Transverse colon (tissue), 4 donors: ENCODE results near the gene MBNL1. TPM values are rescaled to one million over a fixed set of nuclear protein-coding genes. Genes with fewer than 3 reads are reported as not detected.

ENCODE experiments used
- DNase-seq: peaks from one replicate; pipeline ENCODE4 v3.0.0-alpha.2; 2019
- H3K27ac ChIP-seq, 4 donors: fragments of 200-600 bp; sonication (generic); 2 replicates each; pipeline ENCODE4 v1.5.1; 2016 to 2018; ENCODE audit warnings: inconsistent platforms in 4 of 4
- H3K27me3 ChIP-seq: fragments of 200-600 bp; sonication (generic); 2 replicates; pipeline ENCODE4 v1.5.1; 2017; ENCODE audit warnings: inconsistent platforms
- H3K36me3 ChIP-seq, 4 donors: fragments of 200-600 bp; sonication (generic); 2 replicates each; pipeline ENCODE4 v1.5.1; 2017 to 2019; ENCODE audit warnings: inconsistent platforms in 4 of 4
- H3K4me1 ChIP-seq, 4 donors: fragments of 200-600 bp; sonication (generic); 2 replicates each; pipeline ENCODE4 v1.5.1; 2017 to 2020; ENCODE audit warnings: inconsistent platforms in 4 of 4
- H3K4me3 ChIP-seq, 4 donors: fragments of 200-600 bp; sonication (generic); 1 replicate in 1 of 4; 2 replicates in 3 of 4; pipeline versions ENCODE4 v1.5.1 to v1.6.1; 2017 to 2019; ENCODE audit warnings: inconsistent platforms in 4 of 4
- H3K9me3 ChIP-seq, 2 donors: fragments of 200-600 bp; sonication (generic); 2 replicates each; pipeline ENCODE4 v1.5.1; 2017 to 2019; ENCODE audit warnings: inconsistent platforms in 2 of 2
- EP300 ChIP-seq: sonication (generic); formaldehyde crosslinking; IDR thresholded peaks from one replicate; pipeline ENCODE4 v1.6.1; 2017; ENCODE audit warnings: antibody characterized with exemption, low read depth
- POLR2A ChIP-seq: fragments of 450-650 bp; IDR thresholded peaks from one replicate; pipeline ENCODE4 v1.6.1; 2016; ENCODE audit warnings: antibody characterized with exemption, mild to moderate bottlenecking, moderate library complexity
- POLR2AphosphoS5 ChIP-seq, 3 donors: sonication (generic); formaldehyde crosslinking; IDR thresholded peaks; one replicate each; pipeline ENCODE4 v1.6.1; 2016; ENCODE audit warnings: antibody characterized with exemption in 3 of 3
- WGBS, 2 donors: methylation state at CpG; one replicate each; pipeline ENCODE4 v1.1.5; 2018; ENCODE audit warnings: low coverage in 1 of 2; 5-methylcytosine and 5-hydroxymethylcytosine counted together
- in situ Hi-C, 4 donors: fragments of 200-750 bp; cut with MboI; loops; one replicate each; pipeline versions ENCODE4 v1.15.0 to v1.15.1; 2017; ENCODE audit warnings: low sequenced_read_pairs in 3 of 4, low pct_ligation_motif_present in 1 of 4, low pct_unique_long_range_greater_than_20kb in 1 of 4
- intact Hi-C: fragments of 100-400 bp; cut with DNase I; formaldehyde crosslinking; loops from one replicate; pipeline ENCODE4 v1.15.1; 2023; ENCODE audit warnings: low total_unique reads
- total RNA-seq, 4 donors: library from RNA; depleted of rRNA; stranded (reverse); fragments of >200 nt; gene quantifications; one replicate each; pipeline ENCODE4 v1.1.0, GENCODE V29; 2016
- TF ChIP-seq, protein P1 (sequence below), 5 experiments: fragments of 200-600 bp in 3 of 5; fragments of 450-650 bp in 2 of 5; sonication (generic) in 3 of 5; IDR thresholded peaks; 1 replicate in 2 of 5; 2 replicates in 3 of 5; pipeline ENCODE4 v1.5.1; 2016 to 2017; ENCODE audit warnings: antibody characterized with exemption in 5 of 5, inconsistent platforms in 3 of 5, mild to moderate bottlenecking in 2 of 5, moderate library complexity in 1 of 5

Gene MBNL1
- total RNA-seq, 4 donors from 2014 or later = 232 to 658 (median 509) TPM

- no peak for DNase-seq
- Histone ChIP-seq H3K4me1 (peaks cover 14 to 57% (median 20%) of the 10 kb centered on the region in 4 donors), H3K4me3 (no peak overlapping the region), H3K9me3 (no peaks in the 10 kb centered on the region), H3K27ac (peak overlapping the region; percentile 67 to 76 (median 68)), H3K27me3 (no peaks in the 10 kb centered on the region), H3K36me3 (no peaks in the 10 kb centered on the region)
- in situ Hi-C loops = loop anchor here in 1 of 4 donors (25.0 kb wide), 1 partner anchor 180 kb away; no protein-coding TSS in a partner anchor
- intact Hi-C loops = no loop called here
- TF ChIP-seq POLR2A = no peak
- no peak for TF ChIP-seq POLR2AphosphoS5 (IDR thresholded peaks at IDR 0.05)
- TF ChIP-seq, protein P1, sequence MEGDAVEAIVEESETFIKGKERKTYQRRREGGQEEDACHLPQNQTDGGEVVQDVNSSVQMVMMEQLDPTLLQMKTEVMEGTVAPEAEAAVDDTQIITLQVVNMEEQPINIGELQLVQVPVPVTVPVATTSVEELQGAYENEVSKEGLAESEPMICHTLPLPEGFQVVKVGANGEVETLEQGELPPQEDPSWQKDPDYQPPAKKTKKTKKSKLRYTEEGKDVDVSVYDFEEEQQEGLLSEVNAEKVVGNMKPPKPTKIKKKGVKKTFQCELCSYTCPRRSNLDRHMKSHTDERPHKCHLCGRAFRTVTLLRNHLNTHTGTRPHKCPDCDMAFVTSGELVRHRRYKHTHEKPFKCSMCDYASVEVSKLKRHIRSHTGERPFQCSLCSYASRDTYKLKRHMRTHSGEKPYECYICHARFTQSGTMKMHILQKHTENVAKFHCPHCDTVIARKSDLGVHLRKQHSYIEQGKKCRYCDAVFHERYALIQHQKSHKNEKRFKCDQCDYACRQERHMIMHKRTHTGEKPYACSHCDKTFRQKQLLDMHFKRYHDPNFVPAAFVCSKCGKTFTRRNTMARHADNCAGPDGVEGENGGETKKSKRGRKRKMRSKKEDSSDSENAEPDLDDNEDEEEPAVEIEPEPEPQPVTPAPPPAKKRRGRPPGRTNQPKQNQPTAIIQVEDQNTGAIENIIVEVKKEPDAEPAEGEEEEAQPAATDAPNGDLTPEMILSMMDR (IDR thresholded peaks at IDR 0.05) = no peak
- TF ChIP-seq EP300 = no peak
- WGBS, 2 donors = 78 to 91% methylated on average over 5 of the region's 5 CpGs
Measured at GRCh38 chr3:152256851-152257562, 11.7 kb upstream of the MBNL1 start.

DNA sequence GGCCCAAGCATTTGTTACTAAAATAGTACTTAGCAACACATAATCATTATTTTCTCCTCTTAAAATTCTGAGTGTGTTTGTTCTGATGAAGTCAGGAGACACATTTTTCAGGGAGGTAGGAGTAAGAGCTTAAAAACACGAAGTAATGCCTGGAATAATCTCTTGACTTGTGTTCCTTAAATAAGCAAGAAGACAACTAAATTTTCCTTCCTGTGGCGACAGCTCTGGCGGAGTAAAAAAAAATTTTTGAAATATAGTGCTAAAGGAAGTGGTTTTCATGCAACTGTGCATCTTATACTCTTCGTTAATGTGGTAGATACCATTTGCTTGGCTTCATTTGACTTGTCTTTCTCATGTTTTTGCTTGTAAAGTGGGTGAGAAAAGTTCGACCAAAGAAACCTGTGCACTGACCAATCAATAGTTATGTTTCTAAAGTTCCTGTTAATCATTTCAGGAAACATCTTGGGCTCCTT, 11.1 kb upstream of the MBNL1 start:
- in situ Hi-C loops = loop anchor here in 1 of 4 donors (25.0 kb wide), 1 partner anchor 180 kb away; no protein-coding TSS in a partner anchor
- no peaks in the 10 kb centered on the region for H3K9me3 ChIP-seq
- peaks cover 14 to 57% (median 20%) of the 10 kb centered on the region in 4 donors for H3K4me1 ChIP-seq
- 49 to 63% methylated on average over 5 of the region's 5 CpGs for WGBS, 2 donors
- peak overlapping the region; percentile 67 to 76 (median 68) for H3K27ac ChIP-seq
- TF ChIP-seq, protein P1 (IDR thresholded peaks at IDR 0.05) = no peak
- no peak for TF ChIP-seq EP300
- TF ChIP-seq POLR2AphosphoS5 (IDR thresholded peaks at IDR 0.05) = peak in 1 of 3 donors; percentile 0
- no peak for TF ChIP-seq POLR2A
- H3K36me3 ChIP-seq = no peaks in the 10 kb centered on the region
- intact Hi-C loops = no loop called here
- no peak overlapping the region for H3K4me3 ChIP-seq
- H3K27me3 ChIP-seq = no peaks in the 10 kb centered on the region
- DNase-seq = no peak

DNA sequence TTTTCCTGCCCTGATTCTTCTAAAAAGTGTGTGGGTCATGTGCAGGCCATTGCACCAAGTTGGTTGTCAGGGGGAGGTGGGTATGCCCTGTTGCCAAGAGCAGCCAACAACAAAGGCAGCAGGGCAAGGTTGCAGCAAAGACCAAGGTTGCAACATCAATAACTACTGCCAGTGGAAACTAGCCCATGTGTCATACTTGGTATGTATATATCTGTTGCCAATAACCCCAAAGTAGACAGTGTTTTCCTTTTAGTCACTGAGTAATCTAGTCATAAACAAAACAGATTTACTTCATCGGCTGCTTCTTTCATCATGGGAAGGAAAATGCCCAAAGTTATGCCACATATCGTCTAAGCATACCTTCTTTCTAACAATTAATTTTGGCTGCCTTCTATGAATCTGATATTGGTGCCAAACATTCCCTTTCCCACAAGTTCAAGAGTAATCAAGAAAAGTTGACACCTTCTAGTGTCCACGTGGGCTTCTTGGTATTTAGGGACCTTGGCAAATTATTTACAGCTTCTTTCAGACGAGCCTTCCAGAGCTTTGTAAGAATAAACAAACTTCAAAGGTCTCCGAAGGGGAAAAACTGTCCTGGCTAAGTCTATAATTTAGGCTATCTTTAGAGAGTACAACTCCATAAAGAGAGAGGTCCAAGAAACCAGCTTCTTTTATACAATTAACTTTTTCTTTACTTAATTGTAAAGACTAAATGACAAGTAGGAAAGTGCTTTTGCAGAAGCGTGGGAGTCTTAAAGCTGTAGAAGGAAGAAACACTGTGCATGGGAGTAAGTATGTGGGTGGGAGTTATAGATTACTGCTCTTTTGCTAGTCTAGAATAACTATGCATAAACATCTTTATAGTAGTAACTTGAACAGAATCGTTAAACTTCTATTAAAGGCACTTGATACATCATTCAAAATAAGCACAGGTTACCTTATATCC, 10.0 kb upstream of the MBNL1 start:
- peak; percentile 49 for DNase-seq
- Histone ChIP-seq H3K27ac (peak overlapping the region; percentile 67 to 76 (median 68)), H3K36me3 (no peaks in the 10 kb centered on the region), H3K4me1 (peaks cover 14 to 53% (median 20%) of the 10 kb centered on the region in 4 donors), H3K9me3 (no peaks in the 10 kb centered on the region), H3K4me3 (no peak overlapping the region), H3K27me3 (no peaks in the 10 kb centered on the region)
- in situ Hi-C loops = loop anchor here in 1 of 4 donors (25.0 kb wide), 1 partner anchor 179 kb away; no protein-coding TSS in a partner anchor
- 15 to 21% methylated on average over 6 to 7 of the region's 7 CpGs for WGBS, 2 donors
- TF ChIP-seq POLR2A (no peak), POLR2AphosphoS5 (IDR thresholded peaks at IDR 0.05) (peak; percentile 46 to 82 (median 77))
- intact Hi-C loops = no loop called here

DNA sequence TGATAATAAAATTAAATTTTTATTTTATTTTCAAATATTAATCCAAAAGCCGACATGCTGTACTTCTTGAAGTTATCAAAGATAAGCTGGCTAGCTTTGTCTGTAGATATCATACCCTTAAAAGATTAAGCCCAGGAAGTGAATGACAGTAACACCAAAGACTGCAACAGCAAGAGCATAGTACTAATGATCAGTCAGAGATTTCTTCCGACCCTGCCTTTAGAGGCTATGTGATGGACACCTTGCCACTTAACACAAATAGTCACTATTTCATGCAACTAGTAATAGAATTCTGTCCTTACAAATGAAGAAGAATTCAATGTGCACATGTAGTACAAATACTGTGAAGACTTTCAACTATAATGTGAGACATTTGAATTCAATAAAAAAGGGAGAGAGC, 9.3 kb upstream of the MBNL1 start:
- H3K4me3 ChIP-seq = no peak overlapping the region
- H3K9me3 ChIP-seq = no peaks in the 10 kb centered on the region
- in situ Hi-C loops (loop anchor here in 1 of 4 donors (25.0 kb wide), 1 partner anchor 178 kb away; no protein-coding TSS in a partner anchor), intact Hi-C loops (no loop called here)
- H3K27ac ChIP-seq = peak overlapping the region; percentile 67 to 76 (median 68)
- 45 to 54% methylated on average over 2 of the region's 2 CpGs for WGBS, 2 donors
- peaks cover 14 to 54% (median 20%) of the 10 kb centered on the region in 4 donors for H3K4me1 ChIP-seq
- TF ChIP-seq POLR2A (no peak), EP300 (no peak), POLR2AphosphoS5 (IDR thresholded peaks at IDR 0.05) (no peak)
- TF ChIP-seq, protein P1 (IDR thresholded peaks at IDR 0.05) = no peak
- H3K27me3 ChIP-seq = no peaks in the 10 kb centered on the region
- no peaks in the 10 kb centered on the region for H3K36me3 ChIP-seq
- DNase-seq = no peak
